ELR (cell line): ENCODE measurements around the gene ANKRD29.
"Not testable (repeated sequence)": the region's sequence is repeated elsewhere in the genome, so short reads cannot be mapped to it uniquely, and the experiment has no call there.

Source experiments
- DNase-seq: peaks from one replicate; pipeline ENCODE4 v3.0.0-alpha.2; 2015; ENCODE audit warnings: low read depth

ANKRD29 gene

GRCh38 chr18:23557511-23557910, 105.2 kb downstream of the ANKRD29 start:
- not testable (repeated sequence) for DNase-seq

GRCh38 chr18:23556145-23556780, 106.4 kb downstream of the ANKRD29 start:
- no peak for DNase-seq

GRCh38 chr18:23553887-23554286, 108.8 kb downstream of the ANKRD29 start:
- no peak for DNase-seq

GRCh38 chr18:23552505-23552904, 110.2 kb downstream of the ANKRD29 start:
- DNase-seq = no peak

- DNase-seq = no peak
These were observed 110.7 kb downstream of the ANKRD29 start for GRCh38 chr18:23551978-23552377.

- no peak for DNase-seq
These were observed 111.8 kb downstream of the ANKRD29 start for GRCh38 chr18:23550898-23551297.
